RWPE1 (cell line): Measurements from ENCODE around the gene KRTAP5-1.
"Not testable (repeated sequence)": the region's sequence is repeated elsewhere in the genome, so short reads cannot be mapped to it uniquely, and the experiment has no call there.

ENCODE experiments used
- CTCF ChIA-PET: fragments of 350-600 bp; sonication (Branson Sonifier 250); formaldehyde crosslinking; extraction: SDS; loops from one replicate; lab custom pipeline; 2021; lab: Yijun Ruan, JAX
- POLR2A ChIA-PET: fragments of 400-600 bp; formaldehyde crosslinking; extraction: SDS; loops from one replicate; lab custom pipeline; 2020; ENCODE audit warnings: antibody characterized with exemption; ENCODE audit not compliant: low non-redundant PET; lab: Yijun Ruan, JAX
- DNase-seq: peaks from one replicate; pipeline ENCODE4 v3.0.0; 2012; ENCODE audit warnings: low spot score
- H3K27ac ChIP-seq: fragments of 450-650 bp; 2 replicates; pipeline ENCODE4 v1.5.1; 2017
- TF ChIP-seq, protein P1 (sequence below): fragments of 450-650 bp; conservative IDR thresholded peaks from 2 replicates; pipeline ENCODE4 v1.5.1; 2017; ENCODE audit warnings: low read depth, mild to moderate bottlenecking

Gene KRTAP5-1

DNA sequence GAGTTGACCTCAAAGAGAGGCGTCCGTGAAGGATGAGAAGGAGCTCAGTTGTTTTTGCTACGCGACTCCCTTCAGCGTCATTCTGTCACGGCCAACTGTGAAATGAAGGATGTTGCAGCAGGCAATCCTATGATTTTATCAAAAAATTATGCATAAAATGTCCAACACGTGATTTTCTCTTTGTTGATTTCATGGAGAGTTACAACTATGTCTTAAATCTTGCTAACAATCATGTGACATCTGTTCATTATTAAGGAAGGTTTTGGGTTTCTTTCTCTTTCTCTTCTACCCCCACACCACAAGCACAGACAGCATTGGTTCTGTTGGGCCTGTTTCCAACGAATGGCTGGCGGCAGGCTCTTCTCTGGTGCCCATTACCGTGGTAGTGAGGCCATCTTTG is 33.1 kb upstream of the KRTAP5-1 start:
- CTCF ChIA-PET: no interaction called here
- no peak overlapping the region for H3K27ac ChIP-seq
- POLR2A ChIA-PET: no interaction called here
- TF ChIP-seq, protein P1, sequence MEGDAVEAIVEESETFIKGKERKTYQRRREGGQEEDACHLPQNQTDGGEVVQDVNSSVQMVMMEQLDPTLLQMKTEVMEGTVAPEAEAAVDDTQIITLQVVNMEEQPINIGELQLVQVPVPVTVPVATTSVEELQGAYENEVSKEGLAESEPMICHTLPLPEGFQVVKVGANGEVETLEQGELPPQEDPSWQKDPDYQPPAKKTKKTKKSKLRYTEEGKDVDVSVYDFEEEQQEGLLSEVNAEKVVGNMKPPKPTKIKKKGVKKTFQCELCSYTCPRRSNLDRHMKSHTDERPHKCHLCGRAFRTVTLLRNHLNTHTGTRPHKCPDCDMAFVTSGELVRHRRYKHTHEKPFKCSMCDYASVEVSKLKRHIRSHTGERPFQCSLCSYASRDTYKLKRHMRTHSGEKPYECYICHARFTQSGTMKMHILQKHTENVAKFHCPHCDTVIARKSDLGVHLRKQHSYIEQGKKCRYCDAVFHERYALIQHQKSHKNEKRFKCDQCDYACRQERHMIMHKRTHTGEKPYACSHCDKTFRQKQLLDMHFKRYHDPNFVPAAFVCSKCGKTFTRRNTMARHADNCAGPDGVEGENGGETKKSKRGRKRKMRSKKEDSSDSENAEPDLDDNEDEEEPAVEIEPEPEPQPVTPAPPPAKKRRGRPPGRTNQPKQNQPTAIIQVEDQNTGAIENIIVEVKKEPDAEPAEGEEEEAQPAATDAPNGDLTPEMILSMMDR: no peak
- no peak for DNase-seq

DNA sequence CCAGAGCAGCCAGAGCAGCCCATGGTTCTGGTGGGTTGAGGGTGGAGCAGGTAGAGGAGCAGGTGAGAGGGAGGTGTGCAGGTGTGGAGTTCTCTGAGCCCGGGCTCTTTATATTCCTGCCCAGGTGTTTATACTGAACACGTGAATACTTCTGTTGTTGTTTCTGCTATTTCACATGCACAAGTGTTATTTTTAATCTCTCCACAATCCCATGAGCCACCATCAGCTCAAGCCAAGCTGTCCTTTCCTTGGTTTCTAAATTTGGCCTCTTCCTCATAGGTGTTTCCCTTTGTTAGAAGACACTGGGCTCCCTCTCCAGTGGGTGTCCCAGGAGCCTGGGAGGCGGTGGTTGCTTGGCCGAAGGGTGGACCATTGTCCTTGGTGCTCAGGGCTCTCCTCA is 23.3 kb upstream of the KRTAP5-1 start, which contains the start of gene KRTAP5-3:
TSS of gene KRTAP5-3 (minus strand) at position 101 of the 400 bp plus-strand sequence. CDS start at position 23, 78 bp downstream.
- POLR2A ChIA-PET: no interaction called here
- H3K27ac ChIP-seq: no peak within 1 kb of the TSS
- no peak for DNase-seq
- CTCF ChIA-PET: interaction anchor here (1.8 kb wide), 1 partner anchor 13 kb away, joined by 4 read pairs; no protein-coding TSS in a partner anchor
- TF ChIP-seq, protein P1: no peak

DNA sequence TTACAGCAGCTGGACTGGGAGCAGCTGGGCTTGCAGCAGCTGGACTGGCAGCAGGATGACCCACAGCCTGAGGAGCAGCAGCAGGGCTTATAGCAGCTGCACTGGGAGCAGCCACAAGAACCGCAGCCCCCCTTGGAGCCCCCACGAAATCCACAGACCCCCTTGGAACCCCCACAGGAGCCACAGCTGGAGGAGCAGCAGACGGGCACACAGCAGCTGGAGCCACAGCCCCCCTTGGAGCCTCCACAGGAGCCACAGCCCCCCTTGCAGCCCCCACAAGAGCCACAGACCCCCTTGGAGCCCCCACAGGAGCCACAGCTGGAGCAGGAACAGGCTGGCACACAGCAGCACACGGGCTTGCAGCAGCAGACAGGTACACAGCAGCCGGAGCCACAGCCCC is 22.8 kb upstream of the KRTAP5-1 start:
- H3K27ac ChIP-seq, DNase-seq, POLR2A ChIA-PET: not testable (repeated sequence)
- CTCF ChIA-PET: interaction anchor here (1.8 kb wide), 1 partner anchor 13 kb away, joined by 4 read pairs; no protein-coding TSS in a partner anchor

DNA sequence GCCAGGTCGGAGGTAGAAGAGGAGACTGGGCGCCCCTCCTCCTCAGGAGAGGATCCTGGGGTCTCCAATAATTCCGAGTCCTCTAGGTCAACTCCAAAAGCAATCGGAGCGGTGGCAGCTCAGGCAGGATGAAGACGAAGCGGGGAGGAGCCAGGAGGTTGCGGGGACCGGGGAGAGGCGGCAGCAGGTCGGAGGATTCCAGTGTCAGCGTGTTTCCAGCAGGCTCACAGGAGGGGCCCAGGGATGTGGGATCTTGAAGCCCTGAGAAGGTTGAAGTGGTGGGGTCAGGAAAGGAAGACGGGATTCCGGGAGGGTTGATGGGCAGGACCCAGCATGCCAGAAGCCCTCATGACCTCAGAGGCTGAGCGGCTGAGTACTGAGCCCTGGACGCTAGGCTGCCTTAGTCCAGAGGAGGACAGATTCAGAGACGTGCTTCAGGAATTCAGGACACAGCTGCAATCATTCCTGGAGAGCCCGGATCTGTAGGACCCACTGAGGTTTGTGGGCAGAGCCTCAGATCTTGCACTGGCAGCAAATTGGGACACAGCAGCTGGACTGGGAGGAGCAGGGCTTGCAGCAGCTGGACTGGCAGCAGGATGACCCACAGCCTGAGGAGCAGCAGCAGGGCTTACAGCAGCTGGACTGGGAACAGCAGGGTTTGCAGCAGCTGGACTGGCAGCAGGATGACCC is 22.2 kb upstream of the KRTAP5-1 start:
- CTCF ChIA-PET: interaction anchor here (1.8 kb wide), 1 partner anchor 12 kb away, joined by 4 read pairs; no protein-coding TSS in a partner anchor
- H3K27ac ChIP-seq, DNase-seq, POLR2A ChIA-PET: not testable (repeated sequence)

DNA sequence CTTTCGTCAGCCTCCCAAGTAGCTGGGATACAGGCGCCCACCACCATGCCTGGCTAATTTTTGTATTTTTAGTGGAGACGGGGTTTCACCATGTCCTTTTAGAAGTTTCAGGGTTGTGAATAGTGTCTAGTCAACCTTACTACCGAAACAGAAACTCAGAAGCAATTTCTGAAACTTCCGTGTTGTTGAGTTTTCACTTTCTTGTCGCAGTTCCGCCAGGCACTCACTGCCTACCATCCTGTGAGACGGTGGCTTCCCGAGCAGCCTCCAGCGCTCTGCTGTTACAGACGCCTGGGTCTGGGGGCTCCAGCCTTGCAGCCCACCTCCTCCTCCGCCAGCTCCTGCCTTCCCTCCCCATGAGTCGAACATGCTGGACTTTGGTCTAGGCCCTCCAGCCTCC is 20.8 kb upstream of the KRTAP5-1 start:
- POLR2A ChIA-PET, H3K27ac ChIP-seq, DNase-seq: not testable (repeated sequence)
- CTCF ChIA-PET: interaction anchor here (0.6 kb wide), 1 partner anchor 59 kb away, joined by 3 read pairs; no protein-coding TSS in a partner anchor

DNA sequence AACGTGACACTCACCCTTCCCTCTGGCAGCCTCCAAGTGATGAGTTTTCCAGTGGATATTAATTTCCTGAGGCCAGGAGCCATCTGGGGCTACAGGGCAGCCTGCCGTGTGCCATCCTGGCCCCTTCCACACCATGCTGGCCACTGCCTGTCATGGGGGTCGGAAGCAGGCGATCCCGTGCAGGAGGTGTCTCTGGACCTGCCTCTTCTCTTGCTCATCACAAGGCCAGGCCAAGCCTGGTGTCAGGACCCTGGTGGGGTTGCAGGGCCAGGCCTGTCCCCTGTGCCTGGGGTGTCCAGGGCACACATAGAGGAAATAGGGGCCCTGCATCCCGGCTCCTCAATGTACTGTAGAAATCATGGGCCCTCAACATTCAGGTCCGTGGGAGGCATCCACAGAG is 19.6 kb upstream of the KRTAP5-1 start:
- DNase-seq: no peak
- H3K27ac ChIP-seq: no peak overlapping the region
- ChIA-PET CTCF (no interaction called here), POLR2A (no interaction called here)
- TF ChIP-seq, protein P1: no peak

DNA sequence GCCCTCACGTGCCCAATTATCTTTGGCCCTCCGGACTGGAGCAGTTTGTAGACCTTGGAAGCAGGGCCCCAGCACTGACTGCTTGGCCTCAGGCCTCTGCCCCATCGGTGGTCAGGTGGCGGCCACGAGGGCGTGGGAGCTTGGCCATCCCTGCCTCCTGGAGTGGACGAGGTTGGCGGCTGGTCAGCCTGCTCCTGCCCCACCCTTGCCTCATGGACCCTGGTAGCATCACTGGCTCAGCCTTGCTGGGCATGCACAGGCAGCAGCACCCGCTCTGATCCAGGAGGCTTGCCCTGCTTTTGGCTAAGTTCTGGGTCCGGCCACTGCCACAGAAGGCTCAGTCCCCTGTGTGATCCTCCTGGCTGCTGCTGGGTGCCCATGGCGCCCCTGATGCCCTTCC is 19.1 kb upstream of the KRTAP5-1 start:
- TF ChIP-seq, protein P1: no peak
- no peak overlapping the region for H3K27ac ChIP-seq
- DNase-seq: no peak
- ChIA-PET CTCF (no interaction called here), POLR2A (no interaction called here)

DNA sequence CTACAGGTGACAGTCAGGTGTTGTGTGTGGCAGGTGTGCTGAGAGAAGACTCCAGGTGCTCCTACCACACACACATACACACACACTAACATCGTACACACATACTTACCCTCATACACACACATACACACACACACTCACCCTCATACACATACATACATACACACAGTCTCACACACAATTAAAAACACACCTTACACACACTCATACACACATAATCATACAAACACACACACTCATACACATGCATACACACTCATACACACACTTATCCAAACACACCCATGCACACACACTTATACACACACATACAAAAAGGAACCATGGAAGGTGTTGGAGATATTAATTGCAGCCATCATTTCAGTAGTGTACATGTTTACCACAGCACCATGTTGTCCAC is 18.5 kb upstream of the KRTAP5-1 start:
- CTCF ChIA-PET: no interaction called here
- no peak overlapping the region for H3K27ac ChIP-seq
- POLR2A ChIA-PET: no interaction called here

DNA sequence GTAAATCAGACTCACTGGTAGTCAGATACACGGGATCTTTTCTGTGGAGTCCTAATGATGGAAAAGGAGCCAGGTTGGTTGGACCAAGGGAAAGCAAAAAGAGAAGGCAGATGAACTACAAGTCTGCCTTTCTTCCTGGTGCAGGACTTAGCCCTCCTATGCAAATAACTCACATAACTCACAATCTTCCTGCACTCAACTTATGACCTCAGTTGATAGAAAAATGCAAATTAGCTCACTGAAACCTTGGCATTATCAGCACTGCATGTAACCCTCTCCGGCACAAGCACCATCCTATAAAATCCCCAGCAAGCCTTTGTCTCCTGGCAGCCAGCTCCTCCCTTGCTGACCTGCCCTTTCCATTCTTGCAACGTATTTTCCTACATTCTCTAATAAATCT is 16.6 kb upstream of the KRTAP5-1 start:
- DNase-seq, H3K27ac ChIP-seq, POLR2A ChIA-PET: not testable (repeated sequence)
- CTCF ChIA-PET: interaction anchor here (0.6 kb wide), 1 partner anchor 227 kb away, joined by 3 read pairs; no protein-coding TSS in a partner anchor

More for the DNA sequence above, 18.5 kb upstream of the KRTAP5-1 start:
- no peak for DNase-seq
- TF ChIP-seq, protein P1: no peak
